ENCODE results near the gene PPP1R14D. TPM values are rescaled to one million over a fixed set of nuclear protein-coding genes. Genes with fewer than 3 reads are reported as not detected.

Gene PPP1R14D
- total and polyA plus RNA-seq, 2 donors (not counting 3 experiments of a cell fraction or from before 2014, with no cell fraction given): not detected

DNA sequence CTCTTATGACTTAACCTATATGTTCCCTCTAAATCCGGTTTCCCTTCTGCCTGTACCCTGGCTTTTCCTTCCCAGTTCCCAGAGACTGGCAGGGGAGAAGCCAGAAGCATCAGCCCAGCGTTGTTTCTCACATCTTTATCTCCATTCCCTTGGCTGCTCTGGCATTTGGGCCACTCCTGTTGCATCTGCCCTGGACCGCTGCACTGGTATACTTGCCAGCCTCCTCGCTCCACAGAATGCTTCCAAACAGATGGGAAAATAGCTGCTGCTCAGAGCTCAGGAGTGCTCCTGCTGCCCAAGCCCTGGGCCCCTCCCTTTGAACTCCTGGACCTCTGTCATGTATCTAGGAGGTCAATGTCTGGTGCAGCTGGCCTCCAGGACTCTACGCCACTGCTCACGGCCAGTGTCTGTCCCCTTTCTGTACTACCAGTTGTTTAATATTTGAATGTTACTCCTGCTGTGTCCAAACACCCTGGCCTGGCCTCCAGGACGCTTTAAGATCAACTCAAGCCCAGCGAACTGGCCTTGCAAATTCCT lies 22.1 kb upstream of the PPP1R14D start:
- Histone ChIP-seq H4K20me1 (replicated peaks; ENCODE audit: control insufficient read depth, extremely low read depth, insufficient read depth, low read length) (no peaks in the 10 kb centered on the region), H3K9me3 (replicated peaks; ENCODE audit: control insufficient read depth, insufficient read depth, low read length) (no peaks in the 10 kb centered on the region), H3K27ac (ENCODE audit: insufficient read depth, low read depth, low read length) (no peak overlapping the region), H3K4me1 (ENCODE audit: control insufficient read depth, extremely low read depth, insufficient read depth, low read length) (no peaks in the 10 kb centered on the region), H3K36me3 (ENCODE audit: control insufficient read depth in 2 of 2, extremely low read depth in 1 of 2, insufficient read depth in 2 of 2, low read length in 2 of 2) (no peaks in the 10 kb centered on the region), H3K27me3 (ENCODE audit: control insufficient read depth in 2 of 2, insufficient read depth in 2 of 2, low read length in 2 of 2) (no peaks in the 10 kb centered on the region), H3K79me2 (ENCODE audit: control insufficient read depth, insufficient read depth, low read length) (no peaks in the 10 kb centered on the region), H2AFZ (ENCODE audit: low read depth, low read length) (no peak overlapping the region), H3K9ac (replicated peaks; ENCODE audit: extremely low read depth, insufficient read depth, low read length) (no peak overlapping the region), H3K4me3 (replicated peaks in 1 of 3; ENCODE audit: insufficient read depth in 1 of 3, low read depth in 1 of 3, low read length in 3 of 3) (no peak overlapping the region), H3K4me2 (ENCODE audit: insufficient read depth, low read length) (no peak overlapping the region), H3K9me1 (replicated peaks; ENCODE audit: control insufficient read depth, extremely low read depth, insufficient read depth, low read length) (no peaks in the 10 kb centered on the region)
- FAIRE-seq: no peak
- POLR2A ChIA-PET: no interaction called here
- intact Hi-C loops (cut with micrococcal nuclease) (no loop called here), dilution Hi-C loops (cut with MboI; ENCODE audit: extremely low pct_ligation_motif_present, low sequenced_read_pairs) (no loop called here)
- no TSS peak for BruUV-seq (replicated peaks)
- TF ChIP-seq GATA2 (IDR thresholded peaks at IDR 0.05; ENCODE audit: insufficient read depth, insufficient read length, low read depth, low read length): no peak
- TF ChIP-seq JUN (IDR thresholded peaks at IDR 0.05; ENCODE audit: borderline replicate concordance, insufficient read depth, insufficient read length, low read depth): no peak
- TF ChIP-seq, protein P1, sequence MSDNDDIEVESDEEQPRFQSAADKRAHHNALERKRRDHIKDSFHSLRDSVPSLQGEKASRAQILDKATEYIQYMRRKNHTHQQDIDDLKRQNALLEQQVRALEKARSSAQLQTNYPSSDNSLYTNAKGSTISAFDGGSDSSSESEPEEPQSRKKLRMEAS (IDR thresholded peaks at IDR 0.05; ENCODE audit: insufficient read depth, insufficient read length): no peak
- no peak for TF ChIP-seq FOS (IDR thresholded peaks at IDR 0.05; ENCODE audit: borderline replicate concordance, insufficient read depth, low read length)
- no peak for TF ChIP-seq POLR2A (IDR thresholded peaks at IDR 0.05; ENCODE audit: low read depth, low read length)
- TF ChIP-seq POLR2AphosphoS5 (IDR thresholded peaks at IDR 0.05; ENCODE audit: insufficient read depth, low read depth, low read length): no peak
- TF ChIP-seq, protein P2, sequence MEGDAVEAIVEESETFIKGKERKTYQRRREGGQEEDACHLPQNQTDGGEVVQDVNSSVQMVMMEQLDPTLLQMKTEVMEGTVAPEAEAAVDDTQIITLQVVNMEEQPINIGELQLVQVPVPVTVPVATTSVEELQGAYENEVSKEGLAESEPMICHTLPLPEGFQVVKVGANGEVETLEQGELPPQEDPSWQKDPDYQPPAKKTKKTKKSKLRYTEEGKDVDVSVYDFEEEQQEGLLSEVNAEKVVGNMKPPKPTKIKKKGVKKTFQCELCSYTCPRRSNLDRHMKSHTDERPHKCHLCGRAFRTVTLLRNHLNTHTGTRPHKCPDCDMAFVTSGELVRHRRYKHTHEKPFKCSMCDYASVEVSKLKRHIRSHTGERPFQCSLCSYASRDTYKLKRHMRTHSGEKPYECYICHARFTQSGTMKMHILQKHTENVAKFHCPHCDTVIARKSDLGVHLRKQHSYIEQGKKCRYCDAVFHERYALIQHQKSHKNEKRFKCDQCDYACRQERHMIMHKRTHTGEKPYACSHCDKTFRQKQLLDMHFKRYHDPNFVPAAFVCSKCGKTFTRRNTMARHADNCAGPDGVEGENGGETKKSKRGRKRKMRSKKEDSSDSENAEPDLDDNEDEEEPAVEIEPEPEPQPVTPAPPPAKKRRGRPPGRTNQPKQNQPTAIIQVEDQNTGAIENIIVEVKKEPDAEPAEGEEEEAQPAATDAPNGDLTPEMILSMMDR (IDR thresholded peaks at IDR 0.05; ENCODE audit: extremely low read depth in 1 of 2, insufficient read depth in 1 of 2, low read depth in 1 of 2, low read length in 2 of 2): no peak
- no peak for TF ChIP-seq EZH2 (IDR thresholded peaks at IDR 0.05; ENCODE audit: borderline replicate concordance, low read depth, low read length, severe bottlenecking)
- TF ChIP-seq MYC (IDR thresholded peaks at IDR 0.05; ENCODE audit: low read depth, low read length): no peak
- CTCF ChIA-PET: interaction anchor here (2.6 kb wide), 1 partner anchor 8 kb away, joined by 29 read pairs; no protein-coding TSS in a partner anchor
- no peak for DNase-seq (ENCODE audit: low read depth, low spot score)

Measured in endothelial cell of umbilical vein (primary cell).